ENCODE results near the gene MYMK.
A peak's percentile ranks its signal among the peaks of the same experiment; 100 is the strongest.
"Not testable (repeated sequence)": the region's sequence is repeated elsewhere in the genome, so short reads cannot be mapped to it uniquely, and the experiment has no call there.

Gene MYMK

DNA sequence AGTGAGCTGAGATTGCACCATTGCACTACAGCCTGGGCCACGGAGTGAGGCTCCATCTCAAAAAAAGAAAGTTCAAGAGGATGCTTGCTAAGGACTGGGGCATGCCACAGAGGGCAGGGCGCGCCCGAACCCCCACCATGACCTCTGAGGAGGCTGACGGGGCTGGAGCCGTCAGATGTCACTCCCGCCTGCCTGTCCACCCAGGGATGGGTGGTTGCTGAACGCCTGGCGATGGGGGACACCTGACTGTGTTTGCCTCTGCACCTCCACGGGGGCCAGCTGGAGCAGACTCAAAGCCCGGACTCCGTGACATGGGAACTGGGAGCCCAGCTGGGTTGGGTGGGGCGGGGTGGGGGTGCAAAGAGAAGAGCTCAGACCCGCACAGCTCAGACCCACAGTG, 41.6 kb upstream of the MYMK start:
- Histone ChIP-seq H3K27me3 (replicated peaks; ENCODE audit: control insufficient read depth, insufficient read depth, low read length) (peaks cover 20% of the 10 kb centered on the region), H3K4me3 (ENCODE audit: low read length) (no peak overlapping the region), H3K9me3 (ENCODE audit: control insufficient read depth, low read length) (no peaks in the 10 kb centered on the region), H3K36me3 (ENCODE audit: control insufficient read depth, insufficient read depth, low read length, severe bottlenecking) (no peaks in the 10 kb centered on the region), H3K4me1 (ENCODE audit: control insufficient read depth, insufficient read depth, low read length) (peaks cover 17% of the 10 kb centered on the region), H3K9ac (ENCODE audit: low read length) (no peak overlapping the region)
- DNase-seq (ENCODE audit: low read depth) = no peak

DNA sequence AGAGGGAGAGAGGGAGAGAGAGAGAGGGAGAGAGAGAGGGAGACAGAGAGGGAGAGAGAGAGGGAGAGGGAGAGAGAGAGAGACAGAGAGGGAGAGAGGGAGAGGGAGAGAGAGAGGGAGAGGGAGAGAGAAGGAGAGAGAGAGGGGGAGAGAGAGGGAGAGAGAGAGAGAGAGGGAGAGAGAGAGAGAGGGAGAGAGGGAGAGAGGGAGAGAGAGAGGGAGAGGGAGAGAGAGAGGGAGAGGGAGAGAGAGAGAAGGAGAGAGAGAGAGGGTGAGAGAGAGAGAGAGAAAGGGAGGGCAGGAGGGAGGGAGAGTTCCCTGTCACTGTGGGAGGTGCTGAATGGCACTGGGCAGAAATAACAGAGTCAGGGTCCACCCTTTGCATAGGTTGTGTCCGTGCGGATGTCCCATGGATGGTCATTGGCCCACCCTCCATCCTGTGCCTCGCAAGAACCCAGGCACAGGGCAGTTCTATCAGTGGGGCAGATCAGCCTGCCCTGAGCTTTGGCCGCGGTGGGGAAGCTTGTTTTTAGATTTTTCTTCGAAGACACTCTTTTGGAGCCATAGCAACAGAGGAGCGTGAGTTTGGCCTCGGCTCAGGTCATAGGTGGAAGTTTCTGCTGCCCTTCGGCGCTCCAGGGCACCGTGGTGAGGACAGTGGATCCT, 39.8 kb upstream of the MYMK start:
- Histone ChIP-seq H3K4me1 (ENCODE audit: control insufficient read depth, insufficient read depth, low read length) (peaks cover 17% of the 10 kb centered on the region), H3K9me3 (ENCODE audit: control insufficient read depth, low read length) (no peaks in the 10 kb centered on the region), H3K27me3 (replicated peaks; ENCODE audit: control insufficient read depth, insufficient read depth, low read length) (peaks cover 13% of the 10 kb centered on the region), H3K4me3 (ENCODE audit: low read length) (no peak overlapping the region), H3K9ac (ENCODE audit: low read length) (peak overlapping the region; percentile 63), H3K36me3 (ENCODE audit: control insufficient read depth, insufficient read depth, low read length, severe bottlenecking) (no peaks in the 10 kb centered on the region)
- DNase-seq (ENCODE audit: low read depth) = no peak

DNA sequence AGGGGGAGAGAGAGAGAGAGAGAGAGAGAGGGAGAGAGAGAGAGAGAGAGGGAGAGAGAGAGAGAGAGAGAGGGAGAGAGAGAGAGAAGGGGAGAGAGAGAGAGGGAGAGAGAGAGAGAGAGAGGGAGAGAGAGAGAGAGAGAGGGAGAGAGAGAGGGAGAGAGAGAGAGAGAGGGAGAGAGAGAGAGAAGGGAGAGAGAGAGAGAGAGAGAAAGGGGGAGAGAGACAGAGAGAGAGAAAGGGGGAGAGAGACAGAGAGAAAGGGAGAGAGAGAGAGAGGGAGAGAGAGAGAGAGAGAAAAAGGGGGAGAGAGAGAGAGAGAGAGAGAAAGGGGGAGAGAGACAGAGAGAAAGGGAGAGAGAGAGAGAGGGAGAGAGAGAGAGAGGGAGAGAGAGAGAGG, 39.1 kb upstream of the MYMK start:
- H3K9ac ChIP-seq (ENCODE audit: low read length); DNase-seq (ENCODE audit: low read depth); H3K27me3 ChIP-seq (replicated peaks; ENCODE audit: control insufficient read depth, insufficient read depth, low read length); H3K36me3 ChIP-seq (ENCODE audit: control insufficient read depth, insufficient read depth, low read length, severe bottlenecking); H3K9me3 ChIP-seq (ENCODE audit: control insufficient read depth, low read length); H3K4me3 ChIP-seq (ENCODE audit: low read length): not testable (repeated sequence)
- H3K4me1 ChIP-seq (ENCODE audit: control insufficient read depth, insufficient read depth, low read length) = peaks cover 19% of the 10 kb centered on the region

DNA sequence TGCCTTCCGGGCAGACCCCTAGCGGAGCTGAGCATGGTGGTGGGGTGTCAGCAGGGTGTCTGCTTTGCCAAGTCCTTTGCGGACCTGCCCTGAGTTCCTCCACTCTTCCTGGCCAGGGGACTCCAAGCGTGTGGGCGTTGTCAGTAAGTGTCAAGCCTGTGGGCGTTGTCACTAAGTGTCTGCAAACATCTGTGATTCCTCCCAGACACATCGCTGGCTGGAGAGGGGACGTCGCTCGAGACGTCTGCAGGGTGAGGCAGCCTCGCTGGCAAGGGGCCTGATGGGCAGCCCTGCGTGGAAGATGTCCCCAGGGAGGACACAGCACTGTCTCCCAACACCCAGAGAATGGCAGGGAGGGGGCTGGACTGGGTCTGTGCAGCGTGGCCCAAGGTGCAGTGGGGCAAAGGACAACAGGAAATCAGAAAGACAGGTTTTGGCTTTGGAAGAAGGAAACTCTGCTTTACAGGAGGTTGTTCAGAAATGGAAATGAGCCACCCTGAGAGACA, 38.6 kb upstream of the MYMK start:
- Histone ChIP-seq H3K9me3 (ENCODE audit: control insufficient read depth, low read length) (no peaks in the 10 kb centered on the region), H3K4me1 (ENCODE audit: control insufficient read depth, insufficient read depth, low read length) (peaks cover 24% of the 10 kb centered on the region), H3K9ac (ENCODE audit: low read length) (no peak overlapping the region), H3K27me3 (replicated peaks; ENCODE audit: control insufficient read depth, insufficient read depth, low read length) (peaks cover 3% of the 10 kb centered on the region), H3K4me3 (ENCODE audit: low read length) (no peak overlapping the region), H3K36me3 (ENCODE audit: control insufficient read depth, insufficient read depth, low read length, severe bottlenecking) (no peaks in the 10 kb centered on the region)
- peak; percentile 25 for DNase-seq (ENCODE audit: low read depth)

DNA sequence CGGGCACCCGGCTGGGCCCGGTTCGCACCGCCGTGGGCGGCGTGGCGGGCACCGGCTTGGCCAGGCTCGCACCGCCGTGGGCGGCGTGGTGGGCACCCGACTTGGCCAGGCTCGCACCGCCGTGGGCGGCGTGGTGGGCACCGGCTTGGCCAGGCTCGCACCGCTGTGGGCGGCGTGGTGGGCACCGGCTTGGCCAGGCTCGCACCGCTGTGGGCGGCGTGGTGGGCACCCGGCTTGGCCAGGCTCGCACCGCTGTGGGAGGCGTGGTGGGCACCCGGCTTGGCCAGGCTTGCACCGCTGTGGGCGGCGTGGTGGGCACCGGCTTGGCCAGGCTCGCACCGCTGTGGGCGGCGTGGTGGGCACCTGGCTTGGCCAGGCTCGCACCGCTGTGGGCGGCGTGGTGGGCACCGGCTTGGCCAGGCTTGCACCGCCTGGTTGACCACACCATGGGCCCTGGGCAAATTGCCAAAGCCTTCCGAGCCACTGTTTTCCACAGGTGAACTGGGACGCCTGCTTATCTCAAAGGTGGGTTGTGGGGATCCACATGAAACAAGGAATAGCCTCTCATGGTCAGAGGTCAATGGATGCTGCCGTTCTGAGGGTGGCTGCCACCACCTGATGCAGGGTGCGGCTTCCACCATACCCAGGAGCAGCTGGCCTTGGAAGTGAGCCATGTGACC, 38.0 kb upstream of the MYMK start:
- H3K9me3 ChIP-seq (ENCODE audit: control insufficient read depth, low read length) = no peaks in the 10 kb centered on the region
- H3K4me1 ChIP-seq (ENCODE audit: control insufficient read depth, insufficient read depth, low read length) = peaks cover 24% of the 10 kb centered on the region
- H3K4me3 ChIP-seq (ENCODE audit: low read length) = no peak overlapping the region
- DNase-seq (ENCODE audit: low read depth) = no peak
- no peak overlapping the region for H3K9ac ChIP-seq (ENCODE audit: low read length)
- H3K36me3 ChIP-seq (ENCODE audit: control insufficient read depth, insufficient read depth, low read length, severe bottlenecking) = no peaks in the 10 kb centered on the region
- peaks cover 3% of the 10 kb centered on the region for H3K27me3 ChIP-seq (replicated peaks; ENCODE audit: control insufficient read depth, insufficient read depth, low read length)

DNA sequence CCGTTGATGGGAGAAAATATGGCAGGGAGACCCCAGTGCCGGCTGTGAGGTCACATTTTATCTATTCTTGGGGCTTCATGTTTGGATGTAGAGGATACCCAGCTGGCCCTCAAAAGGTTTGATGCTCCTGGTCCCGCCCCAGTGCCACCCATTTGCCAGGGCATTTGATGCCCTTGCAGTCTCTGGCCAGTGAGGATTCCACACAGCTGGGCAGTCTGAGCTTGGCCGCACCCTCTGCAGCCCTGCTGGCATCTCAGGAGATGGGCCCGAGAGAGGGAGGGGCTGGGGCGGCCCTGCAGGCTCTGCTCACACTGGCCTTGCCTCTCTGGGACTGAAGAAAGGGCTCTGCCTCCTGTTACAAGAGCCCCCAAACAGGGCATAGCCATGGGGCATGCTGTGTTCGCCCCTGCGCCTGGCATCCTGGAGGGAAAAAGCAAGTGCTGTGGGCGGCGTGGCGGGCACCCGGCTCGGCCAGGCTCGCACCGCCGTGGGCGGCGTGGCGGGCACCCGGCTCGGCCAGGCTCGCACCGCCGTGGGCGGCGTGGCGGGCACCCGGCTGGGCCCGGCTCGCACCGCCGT, 37.3 kb upstream of the MYMK start:
- peaks cover 3% of the 10 kb centered on the region for H3K27me3 ChIP-seq (replicated peaks; ENCODE audit: control insufficient read depth, insufficient read depth, low read length)
- H3K36me3 ChIP-seq (ENCODE audit: control insufficient read depth, insufficient read depth, low read length, severe bottlenecking) = no peaks in the 10 kb centered on the region
- H3K9me3 ChIP-seq (ENCODE audit: control insufficient read depth, low read length) = no peaks in the 10 kb centered on the region
- DNase-seq (ENCODE audit: low read depth) = no peak
- no peak overlapping the region for H3K9ac ChIP-seq (ENCODE audit: low read length)
- peaks cover 24% of the 10 kb centered on the region for H3K4me1 ChIP-seq (ENCODE audit: control insufficient read depth, insufficient read depth, low read length)
- H3K4me3 ChIP-seq (ENCODE audit: low read length) = no peak overlapping the region

DNA sequence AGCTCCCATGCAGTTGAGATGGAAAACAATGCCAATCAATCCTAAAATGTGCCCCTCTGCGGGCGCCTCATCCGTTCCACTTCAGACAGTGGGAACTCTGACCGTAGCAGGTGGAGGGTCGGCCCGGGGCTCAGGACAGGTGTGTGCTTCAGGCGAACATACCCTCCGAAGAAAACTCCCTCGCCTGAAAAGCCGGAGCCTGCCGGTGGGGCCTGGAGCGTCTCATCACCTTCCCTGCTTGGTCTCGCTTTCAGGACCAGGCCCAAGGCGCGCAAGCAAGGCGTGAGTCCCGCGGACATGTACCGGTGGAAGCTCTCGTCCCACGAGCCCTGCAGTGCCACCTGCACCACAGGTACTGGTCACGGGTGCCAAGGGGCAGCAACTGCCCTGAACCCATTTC, 36.2 kb upstream of the MYMK start:
- H3K27me3 ChIP-seq (replicated peaks; ENCODE audit: control insufficient read depth, insufficient read depth, low read length) = peaks cover 10% of the 10 kb centered on the region
- no peaks in the 10 kb centered on the region for H3K36me3 ChIP-seq (ENCODE audit: control insufficient read depth, insufficient read depth, low read length, severe bottlenecking)
- no peak for DNase-seq (ENCODE audit: low read depth)
- H3K4me1 ChIP-seq (ENCODE audit: control insufficient read depth, insufficient read depth, low read length) = peaks cover 24% of the 10 kb centered on the region
- H3K9me3 ChIP-seq (ENCODE audit: control insufficient read depth, low read length) = no peaks in the 10 kb centered on the region
- H3K9ac ChIP-seq (ENCODE audit: low read length) = no peak overlapping the region
- H3K4me3 ChIP-seq (ENCODE audit: low read length) = no peak overlapping the region

DNA sequence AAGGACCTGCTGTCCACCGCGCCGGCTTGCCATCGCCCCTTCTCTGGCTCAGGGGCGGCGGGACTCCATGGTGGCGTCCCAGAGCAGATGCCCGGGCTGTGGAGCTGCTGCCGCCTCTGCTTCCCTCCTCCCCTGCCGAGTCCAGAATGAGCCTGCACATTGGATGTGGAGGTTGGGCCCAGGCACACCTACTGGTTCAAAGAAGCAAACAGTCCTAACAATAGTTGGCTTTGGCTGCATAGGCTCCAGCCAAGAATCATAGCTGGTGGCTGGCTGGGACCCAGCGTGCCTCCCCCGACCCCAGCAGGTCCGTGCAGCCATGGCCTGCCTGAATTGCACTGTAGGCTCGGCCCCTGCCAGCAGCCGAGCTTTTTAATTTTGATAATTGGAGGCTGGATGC, 35.6 kb upstream of the MYMK start:
- no peak overlapping the region for H3K4me3 ChIP-seq (ENCODE audit: low read length)
- H3K4me1 ChIP-seq (ENCODE audit: control insufficient read depth, insufficient read depth, low read length) = peaks cover 19% of the 10 kb centered on the region
- H3K27me3 ChIP-seq (replicated peaks; ENCODE audit: control insufficient read depth, insufficient read depth, low read length) = peaks cover 15% of the 10 kb centered on the region
- no peaks in the 10 kb centered on the region for H3K9me3 ChIP-seq (ENCODE audit: control insufficient read depth, low read length)
- H3K36me3 ChIP-seq (ENCODE audit: control insufficient read depth, insufficient read depth, low read length, severe bottlenecking) = no peaks in the 10 kb centered on the region
- DNase-seq (ENCODE audit: low read depth) = no peak
- no peak overlapping the region for H3K9ac ChIP-seq (ENCODE audit: low read length)

DNA sequence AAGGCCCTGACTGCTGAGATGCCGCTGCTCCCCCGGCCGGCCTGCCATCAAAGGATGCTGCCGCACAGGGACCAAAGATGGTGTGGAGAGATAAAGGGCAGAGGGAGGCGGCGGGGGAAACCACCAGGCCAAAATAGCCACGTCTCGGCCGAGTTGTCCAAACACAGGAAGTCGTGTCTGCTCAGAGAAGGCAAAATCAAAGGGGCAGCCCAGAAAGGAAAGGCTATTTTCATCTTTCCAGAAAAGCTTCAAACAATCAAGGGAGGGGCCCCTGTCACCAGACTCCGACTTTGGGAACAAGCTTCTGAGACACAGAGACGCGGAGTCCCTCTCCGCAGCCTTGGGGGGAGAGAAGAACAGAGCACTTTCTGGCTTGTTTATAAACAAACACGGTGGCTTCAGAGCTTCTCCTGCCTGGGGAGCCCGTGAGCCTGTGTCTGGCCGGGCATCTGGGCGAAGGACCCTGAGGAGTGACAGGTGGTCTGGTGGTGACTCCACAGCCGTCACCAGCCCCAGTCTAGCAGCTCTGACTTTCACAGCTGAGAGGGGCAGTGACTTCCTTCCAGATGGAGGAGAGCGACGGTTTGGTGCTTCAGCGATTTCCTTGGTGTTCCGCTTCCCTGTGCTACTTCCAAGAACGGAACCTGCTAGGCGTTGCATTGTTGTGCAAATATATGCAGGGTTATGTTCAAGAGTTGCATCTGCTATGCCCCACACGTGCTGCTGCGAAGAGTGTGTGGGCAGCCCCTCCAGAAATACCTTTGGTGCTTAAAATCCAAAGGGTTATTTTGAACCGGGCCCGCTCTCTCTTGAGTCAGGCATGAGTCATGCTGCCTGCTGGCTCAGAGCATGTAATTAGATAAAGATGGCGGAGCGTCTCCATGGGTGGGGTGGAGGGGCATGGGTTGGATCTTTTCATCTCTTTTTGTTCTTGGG, 33.7 kb upstream of the MYMK start:
- Histone ChIP-seq H3K36me3 (ENCODE audit: control insufficient read depth, insufficient read depth, low read length, severe bottlenecking) (no peaks in the 10 kb centered on the region), H3K27me3 (replicated peaks; ENCODE audit: control insufficient read depth, insufficient read depth, low read length) (peaks cover 25% of the 10 kb centered on the region), H3K9ac (ENCODE audit: low read length) (no peak overlapping the region), H3K9me3 (ENCODE audit: control insufficient read depth, low read length) (no peaks in the 10 kb centered on the region), H3K4me3 (ENCODE audit: low read length) (no peak overlapping the region), H3K4me1 (ENCODE audit: control insufficient read depth, insufficient read depth, low read length) (peaks cover 12% of the 10 kb centered on the region)
- DNase-seq (ENCODE audit: low read depth) = peak; percentile 90

DNA sequence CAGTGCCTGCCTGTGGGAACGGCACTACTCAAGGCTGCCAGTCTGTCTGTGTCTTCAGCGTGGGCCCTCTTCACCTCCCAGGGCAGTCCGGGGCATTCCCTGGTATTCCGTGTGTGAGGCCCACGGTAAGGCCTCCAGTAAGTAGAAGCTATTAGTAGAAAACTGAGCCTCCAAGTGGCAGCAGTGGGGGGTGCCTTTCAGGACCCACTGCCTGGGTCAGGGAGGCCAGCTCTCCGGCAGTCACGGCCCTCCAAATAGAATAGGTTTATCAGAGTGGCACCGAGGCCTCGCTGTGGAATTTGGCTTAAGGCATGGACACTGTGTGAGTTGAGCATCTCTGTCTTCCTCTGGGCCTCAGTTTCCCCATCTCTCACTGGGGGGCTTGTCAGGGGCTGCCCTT, 32.8 kb upstream of the MYMK start:
- no peak overlapping the region for H3K4me3 ChIP-seq (ENCODE audit: low read length)
- no peak for DNase-seq (ENCODE audit: low read depth)
- H3K9me3 ChIP-seq (ENCODE audit: control insufficient read depth, low read length) = no peaks in the 10 kb centered on the region
- peaks cover 22% of the 10 kb centered on the region for H3K27me3 ChIP-seq (replicated peaks; ENCODE audit: control insufficient read depth, insufficient read depth, low read length)
- no peak overlapping the region for H3K9ac ChIP-seq (ENCODE audit: low read length)
- H3K4me1 ChIP-seq (ENCODE audit: control insufficient read depth, insufficient read depth, low read length) = peaks cover 7% of the 10 kb centered on the region
- H3K36me3 ChIP-seq (ENCODE audit: control insufficient read depth, insufficient read depth, low read length, severe bottlenecking) = no peaks in the 10 kb centered on the region

DNA sequence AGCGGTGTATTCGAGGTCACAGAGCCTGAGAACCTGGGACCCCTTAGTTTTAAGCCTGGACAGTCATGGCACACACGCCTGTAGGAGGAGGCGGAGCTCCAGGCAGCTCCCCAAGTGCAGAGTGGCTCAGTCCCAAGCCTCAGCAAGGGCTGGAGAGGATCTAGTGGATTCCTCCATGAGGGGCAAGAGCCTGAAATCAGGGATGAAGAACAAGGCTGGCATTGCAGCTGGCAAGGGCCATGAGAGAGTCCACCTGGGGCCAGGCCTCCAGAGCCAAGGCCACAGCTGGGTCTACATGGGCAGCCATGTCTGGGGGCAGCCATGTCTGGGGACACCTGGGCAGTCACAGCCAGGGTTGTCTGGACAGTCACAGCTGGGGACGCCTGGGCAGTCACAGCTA, 31.6 kb upstream of the MYMK start:
- H3K4me3 ChIP-seq (ENCODE audit: low read length) = no peak overlapping the region
- H3K9me3 ChIP-seq (ENCODE audit: control insufficient read depth, low read length) = no peaks in the 10 kb centered on the region
- H3K36me3 ChIP-seq (ENCODE audit: control insufficient read depth, insufficient read depth, low read length, severe bottlenecking) = no peaks in the 10 kb centered on the region
- peaks cover 22% of the 10 kb centered on the region for H3K27me3 ChIP-seq (replicated peaks; ENCODE audit: control insufficient read depth, insufficient read depth, low read length)
- H3K4me1 ChIP-seq (ENCODE audit: control insufficient read depth, insufficient read depth, low read length) = peaks cover 7% of the 10 kb centered on the region
- H3K9ac ChIP-seq (ENCODE audit: low read length) = no peak overlapping the region
- DNase-seq (ENCODE audit: low read depth) = no peak

Data from adipocyte (in vitro differentiated cells).